WTC11 (cell line): Measurements from ENCODE around the gene FTCD.

Experiments
- CTCF ChIP-seq: fragments of 200-600 bp; IDR thresholded peaks from 2 replicates; pipeline ENCODE4 v1.8.0; 2022; ENCODE audit warnings: antibody characterized with exemption
- ELF4 ChIP-seq: sonication (generic); formaldehyde crosslinking; IDR thresholded peaks from 2 replicates; pipeline ENCODE4 v1.8.1; 2022; ENCODE audit warnings: low read depth, mild to moderate bottlenecking, moderate library complexity, missing genetic modification reagents
- FOXK1 ChIP-seq: sonication (generic); formaldehyde crosslinking; IDR thresholded peaks from 2 replicates; pipeline ENCODE4 v1.8.0; 2022; ENCODE audit warnings: mild to moderate bottlenecking, moderate library complexity, missing genetic modification reagents
- FOXP1 ChIP-seq: sonication (generic); formaldehyde crosslinking; IDR thresholded peaks from 2 replicates; pipeline ENCODE4 v1.8.0; 2022; ENCODE audit warnings: missing genetic modification reagents, mild to moderate bottlenecking, moderate library complexity, borderline replicate concordance
- HMGXB4 ChIP-seq: sonication (generic); formaldehyde crosslinking; IDR thresholded peaks from 2 replicates; pipeline ENCODE4 v1.8.1; 2023; ENCODE audit warnings: mild to moderate bottlenecking, moderate library complexity, missing genetic modification reagents
- USF1 ChIP-seq: sonication (generic); formaldehyde crosslinking; IDR thresholded peaks from 2 replicates; pipeline ENCODE4 v1.8.0; 2022; ENCODE audit warnings: mild to moderate bottlenecking, missing genetic modification reagents
- USF2 ChIP-seq: sonication (generic); formaldehyde crosslinking; IDR thresholded peaks from 2 replicates; pipeline ENCODE4 v1.8.1; 2023; ENCODE audit warnings: mild to moderate bottlenecking, missing genetic modification reagents, moderate library complexity
- ZBTB43 ChIP-seq: sonication (generic); formaldehyde crosslinking; IDR thresholded peaks from 2 replicates; pipeline ENCODE4 v1.8.1; 2023; ENCODE audit warnings: mild to moderate bottlenecking, missing genetic modification reagents
- ZNF425 ChIP-seq: fragments of 250-450 bp; sonication (Bioruptor Pico); conservative IDR thresholded peaks from 2 replicates; pipeline ENCODE4 v1.9.0; 2021; ENCODE audit warnings: mild to moderate bottlenecking

GRCh38 chr21:46203203-46203600 is 47.8 kb upstream of the FTCD start:
- TF ChIP-seq ELF4 (CRISPR knock-in tag) (no peak), ZNF425 (no peak), CTCF (no peak), HMGXB4 (CRISPR knock-in tag) (no peak), FOXK1 (no peak), USF1 (CRISPR knock-in tag) (no peak), FOXP1 (CRISPR knock-in tag) (no peak), ZBTB43 (no peak), USF2 (no peak)
